Neural cell (in vitro differentiated cells): Measurements from ENCODE around the gene P2RX3. TPM values are rescaled to one million over a fixed set of nuclear protein-coding genes. Genes with fewer than 3 reads are reported as not detected.

ENCODE experiments used
- H2AFZ ChIP-seq: fragments of 200-600, 300-800 bp; sonication (generic), shearing (Covaris generic); 2 replicates; pipeline ENCODE4 v1.6.0; 2014; ENCODE audit warnings: low read depth, mild to moderate bottlenecking, antibody characterized with exemption, low read length, moderate library complexity
- H3F3A ChIP-seq: fragments of 200-600 bp; shearing (Covaris generic); 2 replicates; pipeline ENCODE4 v1.6.1; 2016; ENCODE audit warnings: mild to moderate bottlenecking, moderate library complexity, mixed read lengths, antibody characterized with exemption, low read length; ENCODE audit not compliant: insufficient read depth, poor library complexity, severe bottlenecking
- H3K27ac ChIP-seq: fragments of 200-600, 300-800 bp; sonication (generic), shearing (Covaris generic); 2 replicates; pipeline ENCODE4 v1.5.1; 2014; ENCODE audit warnings: mild to moderate bottlenecking, low read length, moderate library complexity
- H3K27me3 ChIP-seq: fragments of 300-800, 200-600 bp; sonication (generic), shearing (Covaris generic); 2 replicates; pipeline ENCODE4 v1.6.0; 2014; ENCODE audit warnings: mild to moderate bottlenecking, low read depth, low read length, moderate library complexity; ENCODE audit not compliant: insufficient read depth
- H3K36me3 ChIP-seq: fragments of 300-800, 200-600 bp; sonication (generic), shearing (Covaris generic); 2 replicates; pipeline ENCODE4 v1.5.1; 2014; ENCODE audit warnings: mild to moderate bottlenecking, antibody characterized with exemption, low read length, moderate library complexity; ENCODE audit not compliant: insufficient read depth
- H3K4me2 ChIP-seq: fragments of 300-800, 200-600 bp; sonication (generic), shearing (Covaris generic); 2 replicates; pipeline ENCODE4 v1.6.0; 2014; ENCODE audit warnings: mild to moderate bottlenecking, low read length
- H3K4me3 ChIP-seq: fragments of 300-800, 200-600 bp; sonication (generic), shearing (Covaris generic); 2 replicates; pipeline ENCODE4 v1.5.1; 2014; ENCODE audit warnings: mild to moderate bottlenecking, low read length, moderate library complexity
- H3K79me2 ChIP-seq: fragments of 200-600 bp; shearing (Covaris generic); replicated peaks from 2 replicates; pipeline ENCODE4 v1.6.0; 2014; ENCODE audit warnings: mild to moderate bottlenecking, low read length, moderate library complexity; ENCODE audit not compliant: insufficient read depth
- H3K9ac ChIP-seq: fragments of 300-800, 200-600 bp; sonication (generic), shearing (Covaris generic); 2 replicates; pipeline ENCODE4 v1.6.1; 2016; ENCODE audit warnings: mild to moderate bottlenecking, low read length, mixed read lengths
- H3K9me2 ChIP-seq: fragments of 200-600 bp; shearing (Covaris generic); 2 replicates; pipeline ENCODE4 v1.6.1; 2016; ENCODE audit warnings: mild to moderate bottlenecking, low read length, mixed read lengths; ENCODE audit not compliant: insufficient read depth
- H3K9me3 ChIP-seq: fragments of 200-600, 300-800 bp; sonication (generic), shearing (Covaris generic); 2 replicates; pipeline ENCODE4 v1.6.1; 2016; ENCODE audit warnings: mild to moderate bottlenecking, mixed run types, low read length, moderate library complexity, mixed read lengths
- H4K20me1 ChIP-seq: fragments of 200-600 bp; shearing (Covaris generic); 2 replicates; pipeline ENCODE4 v1.6.1; 2016; ENCODE audit warnings: mild to moderate bottlenecking, mixed run types; ENCODE audit not compliant: insufficient read depth
- EP300 ChIP-seq: fragments of 450-650 bp; conservative IDR thresholded peaks from 2 replicates; pipeline ENCODE4 v1.6.1; 2014; ENCODE audit warnings: antibody characterized with exemption, mild to moderate bottlenecking, moderate library complexity; ENCODE audit not compliant: poor library complexity, severe bottlenecking
- EZH2 ChIP-seq: fragments of 200-600, 300-800 bp; shearing (Covaris generic), sonication (generic); IDR thresholded peaks from 2 replicates; pipeline ENCODE4 v1.6.1; 2014; ENCODE audit warnings: antibody characterized with exemption, low read length, borderline replicate concordance, mild to moderate bottlenecking; ENCODE audit not compliant: insufficient read depth, poor library complexity, severe bottlenecking
- MXI1 ChIP-seq: fragments of 450-650 bp; conservative IDR thresholded peaks from 2 replicates; pipeline ENCODE4 v1.6.1; 2014; ENCODE audit warnings: antibody characterized with exemption, mild to moderate bottlenecking; ENCODE audit not compliant: poor library complexity, severe bottlenecking
- POLR2AphosphoS5 ChIP-seq: IDR thresholded peaks from 2 replicates; pipeline ENCODE4 v1.6.1; 2012
- RAD21 ChIP-seq: fragments of 450-650 bp; conservative IDR thresholded peaks from 2 replicates; pipeline ENCODE4 v1.6.1; 2014; ENCODE audit warnings: antibody characterized with exemption, mild to moderate bottlenecking, moderate library complexity
- SMC3 ChIP-seq: fragments of 450-650 bp; conservative IDR thresholded peaks from 2 replicates; pipeline ENCODE4 v1.6.1; 2014; ENCODE audit warnings: antibody characterized with exemption, mild to moderate bottlenecking, moderate library complexity; ENCODE audit not compliant: poor library complexity
- TAF1 ChIP-seq: IDR thresholded peaks from 2 replicates; pipeline ENCODE4 v1.6.1; 2012; ENCODE audit warnings: low read depth
- polyA plus RNA-seq: library from polyadenylated mRNA; depleted of rRNA; stranded (reverse); fragments of >200 nt; gene quantifications from 2 replicates; pipeline ENCODE4 v1.2.3, GENCODE V29; 2014
- TF ChIP-seq, protein P1 (sequence below): fragments of 450-650 bp; IDR thresholded peaks from 2 replicates; pipeline ENCODE4 v1.5.1; 2014; ENCODE audit warnings: antibody characterized with exemption, mild to moderate bottlenecking, moderate library complexity; ENCODE audit not compliant: poor library complexity, severe bottlenecking
- TF ChIP-seq, protein P2 (sequence below): IDR thresholded peaks from 2 replicates; pipeline ENCODE4 v1.6.1; 2012; ENCODE audit warnings: borderline replicate concordance

The P2RX3 gene
- polyA plus RNA-seq, 1 donor from 2014 or later: not detected

DNA sequence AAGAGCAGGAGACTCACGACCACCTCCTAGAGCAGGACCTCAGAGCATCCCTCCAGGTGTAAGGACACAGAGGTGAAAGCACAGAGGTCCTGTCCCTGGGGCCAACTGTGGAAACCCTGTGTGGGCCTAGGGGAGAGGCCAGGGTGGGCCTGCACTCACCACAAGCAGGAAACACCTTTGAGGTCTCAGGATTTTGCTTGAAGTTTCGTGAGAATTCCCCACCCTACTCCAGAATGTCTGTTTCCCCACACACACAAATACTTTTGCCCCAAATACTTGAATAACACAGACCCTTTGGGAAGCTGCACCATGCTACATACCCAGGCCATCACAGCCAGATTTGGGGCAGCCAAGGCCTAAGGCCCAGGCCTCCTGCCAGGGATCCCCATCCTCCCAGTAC lies 70.6 kb downstream of the P2RX3 start:
- Histone ChIP-seq H4K20me1 (no peaks in the 10 kb centered on the region), H3K79me2 (no peaks in the 10 kb centered on the region), H3K36me3 (no peaks in the 10 kb centered on the region), H3K27me3 (no peaks in the 10 kb centered on the region), H3K4me2 (no peak overlapping the region), H3K27ac (no peak overlapping the region), H3K9me3 (no peaks in the 10 kb centered on the region), H2AFZ (no peak overlapping the region), H3K9me2 (no peaks in the 10 kb centered on the region), H3F3A (no peaks in the 10 kb centered on the region), H3K4me3 (no peak overlapping the region), H3K9ac (no peak overlapping the region)
- no peak for TF ChIP-seq MXI1
- TF ChIP-seq POLR2AphosphoS5: no peak
- no peak for TF ChIP-seq SMC3
- TF ChIP-seq, protein P1, sequence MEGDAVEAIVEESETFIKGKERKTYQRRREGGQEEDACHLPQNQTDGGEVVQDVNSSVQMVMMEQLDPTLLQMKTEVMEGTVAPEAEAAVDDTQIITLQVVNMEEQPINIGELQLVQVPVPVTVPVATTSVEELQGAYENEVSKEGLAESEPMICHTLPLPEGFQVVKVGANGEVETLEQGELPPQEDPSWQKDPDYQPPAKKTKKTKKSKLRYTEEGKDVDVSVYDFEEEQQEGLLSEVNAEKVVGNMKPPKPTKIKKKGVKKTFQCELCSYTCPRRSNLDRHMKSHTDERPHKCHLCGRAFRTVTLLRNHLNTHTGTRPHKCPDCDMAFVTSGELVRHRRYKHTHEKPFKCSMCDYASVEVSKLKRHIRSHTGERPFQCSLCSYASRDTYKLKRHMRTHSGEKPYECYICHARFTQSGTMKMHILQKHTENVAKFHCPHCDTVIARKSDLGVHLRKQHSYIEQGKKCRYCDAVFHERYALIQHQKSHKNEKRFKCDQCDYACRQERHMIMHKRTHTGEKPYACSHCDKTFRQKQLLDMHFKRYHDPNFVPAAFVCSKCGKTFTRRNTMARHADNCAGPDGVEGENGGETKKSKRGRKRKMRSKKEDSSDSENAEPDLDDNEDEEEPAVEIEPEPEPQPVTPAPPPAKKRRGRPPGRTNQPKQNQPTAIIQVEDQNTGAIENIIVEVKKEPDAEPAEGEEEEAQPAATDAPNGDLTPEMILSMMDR: no peak
- no peak for TF ChIP-seq EP300
- no peak for TF ChIP-seq TAF1
- no peak for TF ChIP-seq EZH2
- no peak for TF ChIP-seq RAD21

GRCh38 chr11:57409321-57410100 lies 71.4 kb downstream of the P2RX3 start:
- H3F3A ChIP-seq: no peaks in the 10 kb centered on the region

DNA sequence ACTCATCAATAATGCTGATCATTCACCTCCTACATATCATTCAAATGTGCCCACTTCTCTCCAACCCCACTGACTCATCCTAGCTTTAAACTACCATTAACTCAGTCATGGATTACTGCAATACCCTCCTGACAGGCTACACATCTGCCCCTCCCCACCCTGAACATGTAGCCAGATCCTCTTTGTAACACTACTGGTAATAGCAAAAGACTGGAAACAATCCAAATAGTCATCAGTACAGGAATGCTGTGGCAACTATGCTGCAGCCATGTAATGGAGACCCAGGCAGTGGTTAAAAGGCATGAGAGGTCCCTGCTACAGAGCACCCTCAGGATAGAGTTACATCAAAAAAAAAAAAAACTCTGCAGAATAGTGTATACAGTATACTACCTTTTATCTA lies 72.1 kb downstream of the P2RX3 start:
- no peaks in the 10 kb centered on the region for H3K9me2 ChIP-seq
- H3F3A ChIP-seq: no peaks in the 10 kb centered on the region
- H3K36me3 ChIP-seq: no peaks in the 10 kb centered on the region
- H4K20me1 ChIP-seq: no peaks in the 10 kb centered on the region
- no peak overlapping the region for H3K9ac ChIP-seq
- H3K27ac ChIP-seq: no peak overlapping the region
- H3K4me3 ChIP-seq: no peak overlapping the region
- no peak overlapping the region for H2AFZ ChIP-seq
- no peaks in the 10 kb centered on the region for H3K9me3 ChIP-seq
- no peaks in the 10 kb centered on the region for H3K79me2 ChIP-seq
- TF ChIP-seq, protein P1: no peak
- no peak for TF ChIP-seq SMC3
- no peak for TF ChIP-seq RAD21
- TF ChIP-seq EZH2: no peak
- TF ChIP-seq, protein P2, sequence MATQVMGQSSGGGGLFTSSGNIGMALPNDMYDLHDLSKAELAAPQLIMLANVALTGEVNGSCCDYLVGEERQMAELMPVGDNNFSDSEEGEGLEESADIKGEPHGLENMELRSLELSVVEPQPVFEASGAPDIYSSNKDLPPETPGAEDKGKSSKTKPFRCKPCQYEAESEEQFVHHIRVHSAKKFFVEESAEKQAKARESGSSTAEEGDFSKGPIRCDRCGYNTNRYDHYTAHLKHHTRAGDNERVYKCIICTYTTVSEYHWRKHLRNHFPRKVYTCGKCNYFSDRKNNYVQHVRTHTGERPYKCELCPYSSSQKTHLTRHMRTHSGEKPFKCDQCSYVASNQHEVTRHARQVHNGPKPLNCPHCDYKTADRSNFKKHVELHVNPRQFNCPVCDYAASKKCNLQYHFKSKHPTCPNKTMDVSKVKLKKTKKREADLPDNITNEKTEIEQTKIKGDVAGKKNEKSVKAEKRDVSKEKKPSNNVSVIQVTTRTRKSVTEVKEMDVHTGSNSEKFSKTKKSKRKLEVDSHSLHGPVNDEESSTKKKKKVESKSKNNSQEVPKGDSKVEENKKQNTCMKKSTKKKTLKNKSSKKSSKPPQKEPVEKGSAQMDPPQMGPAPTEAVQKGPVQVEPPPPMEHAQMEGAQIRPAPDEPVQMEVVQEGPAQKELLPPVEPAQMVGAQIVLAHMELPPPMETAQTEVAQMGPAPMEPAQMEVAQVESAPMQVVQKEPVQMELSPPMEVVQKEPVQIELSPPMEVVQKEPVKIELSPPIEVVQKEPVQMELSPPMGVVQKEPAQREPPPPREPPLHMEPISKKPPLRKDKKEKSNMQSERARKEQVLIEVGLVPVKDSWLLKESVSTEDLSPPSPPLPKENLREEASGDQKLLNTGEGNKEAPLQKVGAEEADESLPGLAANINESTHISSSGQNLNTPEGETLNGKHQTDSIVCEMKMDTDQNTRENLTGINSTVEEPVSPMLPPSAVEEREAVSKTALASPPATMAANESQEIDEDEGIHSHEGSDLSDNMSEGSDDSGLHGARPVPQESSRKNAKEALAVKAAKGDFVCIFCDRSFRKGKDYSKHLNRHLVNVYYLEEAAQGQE: no peak
- no peak for TF ChIP-seq EP300
- no peak overlapping the region for H3K4me2 ChIP-seq
- no peaks in the 10 kb centered on the region for H3K27me3 ChIP-seq

More at GRCh38 chr11:57409321-57410100, 71.4 kb downstream of the P2RX3 start:
- no peaks in the 10 kb centered on the region for H3K27me3 ChIP-seq
- no peak overlapping the region for H2AFZ ChIP-seq
- no peaks in the 10 kb centered on the region for H3K9me2 ChIP-seq
- H3K9me3 ChIP-seq: no peaks in the 10 kb centered on the region
- no peak overlapping the region for H3K4me2 ChIP-seq
- H4K20me1 ChIP-seq: no peaks in the 10 kb centered on the region
- H3K4me3 ChIP-seq: no peak overlapping the region
- no peaks in the 10 kb centered on the region for H3K36me3 ChIP-seq
- no peaks in the 10 kb centered on the region for H3K79me2 ChIP-seq
- H3K9ac ChIP-seq: no peak overlapping the region
- no peak overlapping the region for H3K27ac ChIP-seq
- TF ChIP-seq SMC3: no peak
- no peak for TF ChIP-seq MXI1
- TF ChIP-seq POLR2AphosphoS5: no peak
